Embryonic facial prominence (tissue), 1 donor: ENCODE data around the gene FAM193B.

Source experiments
- DNase-seq: peaks from one replicate; pipeline ENCODE4 v3.0.0-alpha.2; 2016; ENCODE audit errors: extremely low spot score

FAM193B gene

DNA sequence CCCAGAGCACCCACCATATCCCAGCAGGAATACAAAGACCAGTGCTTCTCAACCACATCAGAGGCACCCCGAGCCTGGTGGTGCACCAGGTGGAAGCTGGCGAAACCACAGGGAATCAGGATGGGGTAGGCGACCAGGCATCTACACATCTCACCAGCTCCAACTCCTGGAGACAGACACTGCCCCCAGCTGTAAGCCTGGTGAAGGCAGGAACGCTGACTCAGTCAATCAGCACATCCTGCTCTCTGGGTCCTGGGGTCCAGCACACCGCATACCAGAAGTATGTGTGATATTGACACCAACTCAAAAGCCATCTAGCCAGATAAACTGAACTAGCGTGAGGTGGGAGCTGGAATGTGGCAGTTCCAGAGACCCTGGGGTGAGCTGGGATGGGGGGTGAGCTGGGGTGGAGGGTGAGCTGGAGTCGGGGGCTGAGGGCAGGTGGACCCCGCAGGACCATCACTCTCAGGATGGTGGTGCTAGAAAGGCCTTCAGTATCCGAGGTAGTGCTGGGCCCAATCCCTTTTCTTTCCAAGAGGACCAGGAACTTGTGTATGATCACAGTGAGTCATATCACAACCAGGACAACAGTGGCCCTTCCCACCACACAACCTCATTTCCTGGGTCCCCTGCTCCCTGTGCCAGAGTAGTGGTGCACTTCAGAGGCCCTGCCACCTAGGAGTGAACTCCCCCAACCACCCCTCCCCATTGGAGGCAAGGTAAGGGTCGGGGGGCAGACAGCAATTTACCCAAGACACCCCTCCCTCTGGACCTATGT, 83.4 kb downstream of the FAM193B start:
- no peak for DNase-seq
